GM13976 (cell line): ENCODE data around the gene EPN3.

Source experiments
- DNase-seq: peaks from one replicate; pipeline ENCODE4 v3.0.0; 2012; ENCODE audit warnings: low spot score
- CTCF ChIP-seq: IDR thresholded peaks from 2 replicates; pipeline ENCODE4 v1.5.1; 2012; ENCODE audit warnings: borderline replicate concordance, mild to moderate bottlenecking; ENCODE audit not compliant: insufficient read depth; ENCODE audit errors: extremely low read depth, missing control alignments, control extremely low read depth
- in situ Hi-C: fragments of 300-500 bp; cut with MboI; formaldehyde crosslinking; loops from one replicate; pipeline ENCODE4 v1.12.0; 2022; ENCODE audit warnings: low sequenced_read_pairs, mixed read lengths, inconsistent platforms; ENCODE audit not compliant: unreplicated experiment

Gene EPN3

DNA sequence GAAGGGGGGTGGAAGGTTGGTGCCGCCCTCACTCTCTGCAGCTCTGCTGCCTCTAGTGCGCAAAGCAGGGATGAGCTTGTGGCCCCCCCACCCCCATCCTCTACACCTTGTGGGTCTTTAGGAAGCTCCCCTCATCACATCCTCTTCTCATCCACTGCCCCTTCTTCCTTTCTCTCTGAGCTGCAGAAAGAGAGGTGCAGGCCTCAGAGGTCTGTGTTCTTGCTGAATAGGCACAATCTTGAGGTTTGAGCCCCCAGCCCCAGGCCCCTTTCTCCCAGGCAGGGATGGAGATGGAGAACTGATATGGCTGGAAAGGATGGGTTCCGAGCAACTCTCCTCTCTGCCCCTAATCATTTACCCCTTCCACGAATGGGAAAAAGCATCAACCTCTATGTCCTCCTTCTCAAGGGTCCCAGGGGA, 30.6 kb downstream of the EPN3 start:
- no peak for TF ChIP-seq CTCF
- in situ Hi-C loops: no loop called here
- DNase-seq: no peak

DNA sequence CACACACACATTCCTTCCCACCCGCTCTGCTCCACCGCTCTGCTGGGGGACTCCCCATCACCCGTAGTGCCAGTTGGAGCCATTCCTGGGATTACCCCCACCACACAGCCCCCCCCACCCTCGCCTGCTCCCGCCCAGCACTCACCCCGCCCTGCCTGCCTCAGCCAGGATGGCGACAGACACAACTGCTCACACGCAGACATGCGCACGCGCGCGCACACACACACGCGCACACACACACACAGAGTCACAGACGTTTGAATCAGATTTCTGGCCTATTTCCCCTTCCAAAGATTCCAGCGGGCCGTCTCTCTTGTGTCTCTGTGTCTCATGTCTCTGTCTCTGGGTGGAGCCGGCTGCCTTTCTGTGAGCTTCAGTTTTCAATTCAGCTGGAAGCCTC, 32.4 kb downstream of the EPN3 start:
- TF ChIP-seq CTCF: no peak
- no peak for DNase-seq
- in situ Hi-C loops: no loop called here

DNA sequence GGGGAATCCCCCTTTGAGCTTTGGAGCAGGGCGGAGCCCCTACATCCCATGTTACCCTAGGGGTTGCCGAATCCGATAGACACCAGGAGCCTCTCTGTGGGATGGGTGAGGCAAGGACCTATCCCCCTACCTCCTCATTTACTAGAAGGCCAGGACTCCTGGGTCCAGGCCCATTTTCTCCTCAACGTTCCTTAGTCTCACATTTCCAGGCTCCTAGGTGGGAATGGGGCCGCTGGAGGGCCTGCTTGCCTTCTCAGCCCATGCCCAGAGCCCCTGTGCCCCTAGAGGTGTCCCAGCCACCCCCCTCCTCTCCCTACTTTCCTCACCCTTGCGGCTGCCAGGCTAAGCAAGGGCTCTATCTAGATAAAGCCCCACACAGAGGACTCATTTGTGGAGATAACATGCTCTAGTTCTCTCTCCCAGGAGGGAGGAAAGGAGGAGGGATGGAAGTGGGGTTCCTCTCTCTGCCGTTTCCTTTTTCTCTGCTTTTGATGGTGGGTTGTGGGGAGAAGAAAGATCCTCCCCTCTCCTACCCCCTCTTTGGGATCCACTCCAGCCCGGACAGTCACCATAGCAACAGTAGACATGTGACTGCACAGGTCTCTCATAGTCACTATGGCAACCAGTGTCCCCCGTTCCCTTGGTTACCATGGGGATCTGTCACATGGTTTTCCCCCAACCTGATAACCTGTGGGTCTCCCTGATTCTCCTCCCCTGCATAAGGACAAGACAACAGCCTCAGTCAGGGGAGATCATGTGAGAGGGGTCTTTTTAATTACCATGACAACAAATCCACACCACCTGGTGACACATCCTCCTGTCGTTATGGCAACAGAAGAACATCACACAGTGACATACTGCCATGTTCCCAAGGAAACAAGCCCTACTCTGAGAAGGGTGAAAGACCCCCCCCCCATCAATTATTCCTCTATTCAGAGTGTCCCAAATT, 33.1 kb downstream of the EPN3 start:
- in situ Hi-C loops: no loop called here
- no peak for DNase-seq
- no peak for TF ChIP-seq CTCF

- no peak for TF ChIP-seq CTCF
- in situ Hi-C loops: no loop called here
- no peak for DNase-seq
Observed at GRCh38 chr17:50566886-50567285, 34.4 kb downstream of the EPN3 start.

- TF ChIP-seq CTCF: no peak
- in situ Hi-C loops: no loop called here
- no peak for DNase-seq
Observed at GRCh38 chr17:50568659-50569058, 36.1 kb downstream of the EPN3 start.

GRCh38 chr17:50569592-50569991, 37.1 kb downstream of the EPN3 start:
- DNase-seq: no peak
- in situ Hi-C loops: no loop called here
- no peak for TF ChIP-seq CTCF
